WERI-Rb-1 (cell line): ENCODE measurements around the gene ARID1A.

ENCODE experiments used
- DNase-seq: peaks from one replicate; pipeline ENCODE4 v3.0.0-alpha.2; 2020
- H3K27ac ChIP-seq: fragments of 250-450 bp; sonication (Bioruptor Pico); 2 replicates; pipeline ENCODE4 v1.5.1; 2020; ENCODE audit warnings: mild to moderate bottlenecking, moderate library complexity
- H3K27me3 ChIP-seq: fragments of 250-450 bp; sonication (Bioruptor Pico); 2 replicates; pipeline ENCODE4 v1.5.1; 2021; ENCODE audit warnings: mild to moderate bottlenecking, low read depth, moderate library complexity; ENCODE audit not compliant: insufficient read depth, severe bottlenecking
- H3K36me3 ChIP-seq: fragments of 250-450 bp; sonication (Bioruptor Pico); 2 replicates; pipeline ENCODE4 v1.5.1; 2020; ENCODE audit warnings: mild to moderate bottlenecking, moderate library complexity
- H3K4me3 ChIP-seq: 2 replicates; pipeline ENCODE4 v1.5.1; 2011; ENCODE audit warnings: low read depth, mild to moderate bottlenecking, control low read depth, low read length
- H3K9me3 ChIP-seq: fragments of 250-450 bp; sonication (Bioruptor Pico); 2 replicates; pipeline ENCODE4 v1.5.1; 2021; ENCODE audit warnings: mild to moderate bottlenecking, moderate library complexity; ENCODE audit not compliant: severe bottlenecking
- CTCF ChIP-seq: IDR thresholded peaks from 2 replicates; pipeline ENCODE4 v1.5.1; 2011; ENCODE audit warnings: low read depth, mild to moderate bottlenecking, control low read depth, inconsistent platforms, low read length

ARID1A gene

DNA sequence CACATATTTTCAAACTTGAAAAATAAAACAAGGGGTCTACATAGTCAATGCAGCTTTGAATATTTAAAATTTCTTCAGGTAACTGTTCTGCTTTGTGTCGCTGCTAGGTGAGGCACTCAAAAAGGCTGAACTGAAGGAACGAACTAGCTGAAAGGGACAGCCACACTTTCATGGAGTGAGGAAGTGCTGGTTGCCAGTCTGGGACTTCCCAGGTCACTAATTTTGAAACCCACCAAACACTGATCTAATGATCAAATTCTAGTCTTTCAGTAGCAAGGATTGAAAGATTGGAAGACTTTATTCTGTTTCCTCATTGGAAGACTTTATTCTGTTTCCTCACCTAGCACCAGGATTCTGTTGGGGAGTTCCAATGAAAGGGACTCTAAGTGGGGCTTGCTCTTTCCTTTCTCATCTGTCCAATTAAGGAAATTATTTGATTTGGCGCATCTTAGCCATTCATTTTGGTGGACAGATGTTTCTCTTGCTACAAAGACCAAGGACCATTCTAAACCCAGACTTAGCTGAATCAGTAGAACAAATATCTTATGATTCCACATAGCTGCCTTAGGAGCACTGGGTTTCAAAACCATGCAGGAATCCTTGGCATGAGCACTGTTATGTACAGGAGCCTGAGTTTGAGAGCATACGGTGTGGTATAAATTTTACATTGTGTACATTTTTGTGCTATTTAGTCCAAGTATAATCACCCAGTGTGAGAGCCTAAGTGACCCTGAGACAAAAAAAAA lies 10.9 kb upstream of the ARID1A start:
- no peak overlapping the region for H3K4me3 ChIP-seq
- no peak for DNase-seq

GRCh38 chr1:26686795-26687194 lies 9.0 kb upstream of the ARID1A start:
- no peaks in the 10 kb centered on the region for H3K36me3 ChIP-seq
- H3K27ac ChIP-seq: no peak overlapping the region
- no peak overlapping the region for H3K4me3 ChIP-seq
- TF ChIP-seq CTCF: no peak
- H3K27me3 ChIP-seq: no peaks in the 10 kb centered on the region
- DNase-seq: no peak
- H3K9me3 ChIP-seq: no peaks in the 10 kb centered on the region

More for the DNA sequence above, 10.9 kb upstream of the ARID1A start:
- no peak for TF ChIP-seq CTCF
- no peaks in the 10 kb centered on the region for H3K36me3 ChIP-seq
- no peak overlapping the region for H3K27ac ChIP-seq
- no peaks in the 10 kb centered on the region for H3K9me3 ChIP-seq
- no peaks in the 10 kb centered on the region for H3K27me3 ChIP-seq

GRCh38 chr1:26689504-26689903 lies 6.3 kb upstream of the ARID1A start:
- Histone ChIP-seq H3K9me3 (no peaks in the 10 kb centered on the region), H3K27me3 (no peaks in the 10 kb centered on the region)
- TF ChIP-seq CTCF: no peak

DNA sequence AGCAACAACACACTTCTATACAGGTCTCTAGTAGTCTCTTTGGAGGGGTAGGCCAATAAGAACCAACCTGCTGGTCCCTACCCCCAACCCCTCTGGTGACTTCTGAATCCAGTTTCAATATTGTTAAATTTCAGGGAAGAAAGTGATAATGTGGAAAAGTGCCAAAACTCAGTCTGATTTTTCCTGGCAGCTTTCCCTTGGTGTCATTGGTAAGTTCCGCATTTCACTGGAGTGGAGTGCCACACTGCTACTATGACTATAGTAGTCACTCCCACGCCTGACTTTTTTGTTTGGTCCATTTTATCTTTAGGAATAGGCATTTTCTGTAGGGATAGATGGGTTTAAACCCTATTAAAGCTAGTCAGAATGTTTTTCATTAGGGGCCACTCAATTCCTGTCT lies 5.7 kb upstream of the ARID1A start:
- no peak for TF ChIP-seq CTCF
- H3K36me3 ChIP-seq: no peaks in the 10 kb centered on the region

More at GRCh38 chr1:26689504-26689903, 6.3 kb upstream of the ARID1A start:
- DNase-seq: no peak
- Histone ChIP-seq H3K4me3 (no peak overlapping the region), H3K36me3 (no peaks in the 10 kb centered on the region), H3K27ac (no peak overlapping the region)

DNA sequence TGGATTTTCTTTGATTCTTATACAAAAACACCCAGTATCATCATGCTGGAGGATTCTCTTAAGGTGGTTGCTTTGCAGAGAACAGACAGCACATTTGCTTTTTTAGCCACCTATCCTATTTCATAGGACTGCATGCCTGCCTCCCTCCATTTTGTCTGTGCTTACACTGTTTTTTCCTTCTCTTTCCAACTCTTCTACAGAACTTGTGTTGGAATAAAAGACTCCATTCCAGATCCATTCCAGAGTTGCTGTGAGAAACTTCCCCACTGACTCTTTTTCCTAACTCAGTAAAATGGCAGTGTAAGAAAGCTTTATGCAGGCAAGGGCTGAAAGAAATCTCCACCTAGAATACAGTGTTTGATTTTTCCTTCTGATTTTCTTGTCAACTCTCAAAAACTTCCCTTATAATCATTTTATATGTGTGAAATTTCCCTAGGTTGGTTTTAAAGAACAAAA lies 5.2 kb upstream of the ARID1A start:
- DNase-seq: no peak
- no peak for TF ChIP-seq CTCF
- H3K27ac ChIP-seq: no peak overlapping the region

More for the DNA sequence above, 5.7 kb upstream of the ARID1A start:
- H3K27ac ChIP-seq: no peak overlapping the region
- H3K27me3 ChIP-seq: no peaks in the 10 kb centered on the region
- H3K4me3 ChIP-seq: no peak overlapping the region
- DNase-seq: no peak
- no peaks in the 10 kb centered on the region for H3K9me3 ChIP-seq

More for the DNA sequence above, 5.2 kb upstream of the ARID1A start:
- H3K36me3 ChIP-seq: no peaks in the 10 kb centered on the region
- H3K9me3 ChIP-seq: no peaks in the 10 kb centered on the region
- H3K4me3 ChIP-seq: no peak overlapping the region
- no peaks in the 10 kb centered on the region for H3K27me3 ChIP-seq
